Central memory CD4-positive, alpha-beta T cell (primary cell): Measurements from ENCODE around the gene CYP2C19.
"Not testable (repeated sequence)": the region's sequence is repeated elsewhere in the genome, so short reads cannot be mapped to it uniquely, and the experiment has no call there.

Experiments used
- DNase-seq: peaks from one replicate; pipeline ENCODE4 v3.0.0; 2022

Gene CYP2C19

DNA sequence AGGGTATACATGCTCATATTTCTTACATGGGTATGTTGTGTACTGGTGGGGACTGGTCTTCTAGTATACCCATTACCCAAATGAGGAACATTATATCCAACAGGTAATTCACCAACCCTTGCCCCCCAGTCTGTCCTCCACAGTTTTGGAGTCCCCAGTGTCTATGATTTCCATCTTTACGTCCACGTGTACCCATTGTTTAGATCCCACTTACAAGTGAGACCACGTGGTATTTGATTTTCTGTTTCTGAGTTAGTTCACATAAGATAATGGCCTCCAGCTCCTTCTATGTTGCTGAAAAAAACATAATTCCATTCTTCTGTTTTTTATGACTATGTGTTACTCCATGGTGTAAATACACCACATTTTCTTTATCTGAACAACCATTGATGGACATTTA, 126.6 kb downstream of the CYP2C19 start:
- no peak for DNase-seq

- no peak for DNase-seq
Observed at GRCh38 chr10:94890264-94891022, 128.0 kb downstream of the CYP2C19 start.

DNA sequence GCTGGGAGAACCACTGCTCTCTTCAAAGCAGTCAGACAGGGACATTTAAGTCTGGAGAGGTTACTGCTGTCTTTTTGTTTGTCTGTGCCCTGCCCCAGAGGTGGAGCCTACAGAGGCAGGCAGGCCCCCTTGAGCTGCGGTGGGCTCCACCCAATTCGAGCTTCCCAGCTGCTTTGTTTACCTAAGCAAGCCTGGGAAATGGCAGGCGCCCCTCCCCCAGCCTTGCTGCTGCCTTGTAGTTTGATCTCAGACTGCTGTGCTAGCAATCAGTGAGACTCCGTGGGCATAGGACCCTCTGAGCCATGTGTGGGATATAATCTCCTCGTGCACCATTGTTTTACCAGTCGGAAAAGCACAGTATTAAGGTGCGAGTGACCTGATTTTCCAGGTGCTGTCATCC, 135.9 kb downstream of the CYP2C19 start:
- not testable (repeated sequence) for DNase-seq

DNA sequence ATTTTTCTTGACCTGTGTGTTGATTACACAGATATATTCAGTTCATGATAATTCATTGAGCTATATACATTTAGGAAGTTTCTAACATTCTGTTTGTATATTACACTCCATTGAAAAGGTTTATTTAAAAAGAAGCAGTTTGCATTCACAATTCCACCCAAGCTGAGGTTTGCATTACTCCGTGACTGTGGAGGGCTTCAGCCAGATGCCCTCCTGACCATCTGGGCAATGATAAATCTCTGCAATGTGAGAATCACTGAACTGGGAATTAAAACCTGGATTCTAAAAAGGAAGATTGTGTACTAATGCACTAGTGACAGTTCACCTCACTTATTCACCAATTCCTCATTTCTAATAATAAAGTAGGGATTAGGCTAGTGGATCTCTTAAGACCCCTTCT, 139.6 kb downstream of the CYP2C19 start:
- no peak for DNase-seq

- DNase-seq: no peak
Observed at GRCh38 chr10:94902570-94902969, 140.1 kb downstream of the CYP2C19 start.
